Stimulated activated naive CD8-positive, alpha-beta T cell treated with anti-CD3 and anti-CD28 coated beads, Interleukin-15, Interleukin-2, amounts not matched to agents 100 U/mL and 50 U/mL, for 24 hours (primary cell): ENCODE measurements around the gene CLDN3.
A peak's percentile ranks its signal among the peaks of the same experiment; 100 is the strongest.

Experiments
- ATAC-seq: fragments of 150-1000 bp; cut with Tn5 transposase; one replicate; pipeline ENCODE4 v1.10.0; 2021
- DNase-seq: peaks from one replicate; pipeline ENCODE4 v3.0.0; 2021

CLDN3 gene

GRCh38 chr7:73770860-73771670 lies 995 bp upstream of the CLDN3 start:
- DNase-seq (no peak), ATAC-seq (no peak)

- DNase-seq, result no peak
- no peak for ATAC-seq
Observed at GRCh38 chr7:73769481-73770001, 529 bp downstream of the CLDN3 start.

- no peak for DNase-seq
- no peak for ATAC-seq
Observed at GRCh38 chr7:73768641-73769480, 1.2 kb downstream of the CLDN3 start.

DNA sequence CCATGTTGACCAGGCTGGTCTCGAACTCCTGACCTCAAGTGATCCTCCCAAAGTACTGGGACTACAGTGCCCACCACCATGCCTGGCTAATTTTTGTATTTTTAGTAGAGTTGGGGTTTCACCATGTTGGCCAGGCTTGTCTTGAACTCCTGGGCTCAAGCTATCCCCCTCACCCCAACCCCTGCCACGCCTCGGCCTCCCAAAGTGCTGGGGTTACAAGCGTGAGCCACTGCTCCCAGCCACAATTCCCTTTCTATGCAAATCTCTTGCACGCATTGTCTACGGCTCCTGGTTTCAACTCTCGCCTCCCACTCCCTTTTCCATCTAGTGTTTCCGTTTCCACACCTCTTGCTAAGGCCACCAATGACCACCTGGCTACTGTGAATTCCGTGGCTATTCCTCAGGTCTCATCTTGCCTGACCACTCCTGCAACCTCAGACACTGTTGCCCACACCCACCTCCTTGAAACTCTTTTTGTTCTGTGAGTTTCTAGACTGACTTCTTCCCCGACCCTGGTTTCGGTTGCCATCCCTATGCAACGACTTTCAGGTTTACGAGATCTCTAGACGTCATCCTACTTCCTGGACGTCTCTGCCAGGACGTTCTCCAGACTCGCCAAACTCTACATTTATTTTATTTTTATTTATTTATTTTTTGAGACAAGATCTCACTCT lies 3.4 kb downstream of the CLDN3 start:
- ATAC-seq, result peak; percentile 12
- DNase-seq, result no peak

- ATAC-seq (no peak), DNase-seq (no peak)
Observed at GRCh38 chr7:73762659-73762999, 7.4 kb downstream of the CLDN3 start.

- DNase-seq, result no peak
- ATAC-seq, result no peak
Observed at GRCh38 chr7:73761854-73762658, 8.0 kb downstream of the CLDN3 start.

- no peak for ATAC-seq
- DNase-seq, result no peak
Observed at GRCh38 chr7:73758581-73759138, 11.4 kb downstream of the CLDN3 start.

DNA sequence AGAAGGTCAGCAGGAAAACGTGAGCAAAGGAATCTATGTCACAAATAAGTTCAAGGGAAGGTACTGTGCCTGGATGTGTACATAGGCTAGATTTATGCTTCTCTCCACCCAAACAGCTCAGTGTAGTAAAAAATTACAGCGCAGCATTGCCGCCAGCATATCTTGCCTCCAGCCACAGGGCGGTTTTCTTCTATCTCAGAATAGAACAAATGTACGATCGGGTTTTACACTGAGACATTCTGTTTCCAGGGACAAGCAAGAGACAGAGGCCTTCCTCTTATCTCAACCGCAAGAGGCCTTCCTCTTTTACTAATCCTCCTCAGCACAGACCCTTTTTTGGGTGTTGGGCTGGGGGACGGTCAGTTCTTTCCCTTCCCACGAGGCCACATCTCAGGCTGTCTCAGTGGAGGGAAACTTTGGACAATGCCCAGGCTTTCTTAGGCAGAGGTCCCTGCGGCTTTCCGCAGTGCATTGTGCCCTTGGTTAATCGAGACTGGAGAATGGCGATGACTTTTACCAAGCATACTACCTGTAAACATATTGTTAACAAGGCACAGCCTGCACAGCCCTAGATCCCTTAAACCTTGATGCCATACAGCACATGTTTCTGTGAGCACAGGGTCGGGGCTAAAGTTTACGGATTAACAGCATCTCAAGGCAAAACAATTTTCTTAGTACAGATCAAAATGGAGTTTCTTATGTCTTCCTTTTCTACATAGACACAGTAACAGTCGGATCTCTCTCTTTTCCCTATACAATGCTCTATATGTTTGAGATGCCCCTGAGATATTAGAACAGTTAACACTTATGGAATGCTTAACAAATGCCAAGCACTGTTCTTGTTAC lies 19.9 kb downstream of the CLDN3 start:
- ATAC-seq, result no peak
- no peak for DNase-seq

DNA sequence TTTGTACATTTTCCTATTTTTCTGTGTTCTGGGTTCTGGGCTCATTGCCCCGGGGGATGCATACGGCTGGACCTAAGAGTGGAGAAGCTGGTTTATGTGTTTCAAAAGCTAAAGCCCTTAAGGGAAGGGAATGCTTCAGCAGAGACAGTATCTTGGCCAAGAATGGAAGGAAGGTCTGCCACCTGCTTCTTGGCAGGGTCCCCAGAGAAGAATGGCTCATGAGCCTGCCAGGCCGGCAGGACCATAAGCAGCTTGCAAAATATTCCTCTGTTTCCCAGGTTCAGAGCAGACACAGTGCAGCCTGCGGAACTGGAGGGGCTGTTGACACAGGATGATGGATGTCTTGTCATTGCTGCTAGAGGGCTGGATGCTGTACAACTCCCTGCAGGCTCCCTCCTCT lies 23.7 kb downstream of the CLDN3 start:
- DNase-seq, result no peak
- ATAC-seq, result no peak

DNA sequence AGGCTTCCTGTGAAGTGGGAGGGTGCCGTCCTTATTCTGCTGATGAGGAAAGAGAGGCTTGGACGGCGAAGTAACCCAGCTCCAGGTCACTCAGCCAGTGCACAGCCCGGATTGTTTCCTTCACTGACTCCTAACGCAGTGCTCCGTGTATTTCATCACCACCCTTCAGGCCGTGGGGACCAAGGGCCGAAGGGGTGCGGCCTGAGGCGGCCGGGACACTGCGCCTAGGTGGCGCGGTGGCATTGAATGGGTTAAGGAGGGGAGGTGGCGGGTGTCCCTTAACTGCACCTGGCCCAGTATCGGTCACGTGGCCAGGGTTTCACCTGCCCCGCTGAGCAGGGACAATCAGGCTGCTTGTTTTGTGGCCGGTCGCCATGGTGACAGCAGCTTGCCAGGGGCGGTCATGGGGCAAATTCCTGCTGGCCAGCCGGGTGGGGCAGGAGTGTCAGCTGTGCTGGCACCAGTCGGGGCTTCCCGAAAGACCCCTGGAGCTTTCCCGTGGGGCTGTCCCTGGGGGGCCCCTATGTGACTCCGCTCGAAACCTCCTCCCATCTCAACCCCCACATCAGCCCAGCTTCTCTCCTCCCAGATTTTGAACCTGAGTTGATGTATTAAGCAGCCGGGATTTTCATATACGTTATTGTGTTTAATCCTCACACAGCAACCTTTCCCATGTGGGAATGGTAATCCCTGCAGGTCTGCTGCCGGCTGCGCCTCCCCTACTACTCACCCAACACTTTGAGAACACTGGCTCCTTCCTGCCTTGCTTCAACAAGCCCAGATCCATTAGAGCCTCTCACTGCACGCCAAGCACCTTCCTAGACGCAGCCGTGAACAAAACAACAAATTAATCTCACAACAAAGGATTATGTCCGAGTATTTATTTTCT lies 27.1 kb downstream of the CLDN3 start:
- DNase-seq (no peak), ATAC-seq (no peak)

DNA sequence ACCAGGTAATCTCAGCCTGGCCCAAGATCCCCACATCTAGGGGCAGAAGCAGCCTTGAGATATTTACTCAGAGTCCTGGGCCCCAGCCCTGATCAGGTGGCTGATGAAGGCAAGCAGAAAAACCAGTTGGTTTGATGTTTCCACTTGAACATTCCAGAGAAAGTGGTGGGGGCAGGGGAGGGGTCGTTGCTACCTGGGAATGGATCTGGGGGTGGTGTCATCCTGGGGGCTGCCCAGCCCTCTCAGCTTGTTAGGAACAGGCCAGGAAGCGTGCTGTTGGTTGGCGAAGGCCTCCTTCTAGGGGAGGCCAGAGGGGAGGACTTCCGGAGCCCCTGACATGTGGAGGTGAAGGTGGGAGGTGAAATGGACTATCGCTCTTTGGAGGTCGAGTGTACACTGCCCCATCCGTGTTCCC lies 27.7 kb downstream of the CLDN3 start:
- ATAC-seq (no peak), DNase-seq (no peak)

DNA sequence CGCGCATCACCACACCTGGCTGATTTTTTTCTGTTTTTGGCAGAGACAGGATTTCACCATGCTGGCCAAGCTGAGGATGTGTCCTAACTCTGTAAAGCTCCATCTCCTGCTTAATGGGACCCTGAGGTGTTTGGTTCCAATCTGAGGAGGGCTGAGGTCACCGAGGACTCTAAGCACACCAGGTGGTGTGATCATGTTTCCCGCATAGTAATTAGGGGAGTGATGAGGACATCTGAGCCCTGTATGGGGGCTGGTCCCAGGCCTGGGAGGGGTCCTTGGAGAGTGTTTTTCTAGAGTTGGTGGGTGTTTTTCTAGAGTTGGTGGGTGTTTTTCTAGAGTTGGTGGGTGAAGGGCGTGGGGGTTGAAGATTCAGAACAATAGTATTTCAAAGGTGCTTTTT lies 28.5 kb downstream of the CLDN3 start:
- no peak for ATAC-seq
- no peak for DNase-seq

DNA sequence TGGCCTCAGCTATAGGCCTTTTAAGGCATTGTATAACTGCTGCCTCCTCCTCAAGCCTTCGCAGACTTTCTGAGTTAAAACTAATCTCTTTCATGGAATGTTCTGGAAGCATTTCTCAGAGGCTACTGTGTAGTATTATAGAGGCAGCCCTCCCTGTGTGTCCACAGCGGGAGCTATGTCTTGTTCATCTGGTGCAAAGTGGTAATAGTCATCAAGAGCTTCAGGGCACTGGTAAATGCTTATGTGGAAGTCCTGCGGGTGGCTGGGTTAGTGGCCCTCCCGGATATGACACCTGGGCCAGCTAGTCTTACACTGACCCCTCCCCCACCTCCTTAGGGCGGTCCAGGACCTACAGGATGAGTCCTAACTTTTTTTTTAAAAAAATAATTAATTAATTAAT lies 29.3 kb downstream of the CLDN3 start:
- no peak for ATAC-seq
- no peak for DNase-seq

DNA sequence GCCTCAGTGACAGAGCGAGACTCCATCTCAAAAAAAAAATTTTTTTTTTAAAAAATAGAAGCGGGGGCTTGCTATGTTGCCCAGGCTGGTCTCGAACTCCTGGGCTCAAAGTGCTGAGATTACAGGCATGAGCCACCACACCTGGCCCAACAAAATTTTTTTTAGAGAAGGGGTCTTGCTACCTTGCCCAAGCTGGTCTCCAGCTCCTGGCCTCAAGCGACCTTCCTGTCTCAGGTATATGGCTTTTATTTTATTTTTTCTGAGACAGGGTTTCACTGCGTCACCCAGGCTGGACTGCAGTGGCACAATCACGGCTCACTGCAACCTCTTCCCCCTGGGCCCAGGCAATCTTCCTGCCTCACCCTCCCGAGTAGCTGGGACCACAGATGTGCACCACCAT lies 29.9 kb downstream of the CLDN3 start:
- DNase-seq, result no peak
- no peak for ATAC-seq

DNA sequence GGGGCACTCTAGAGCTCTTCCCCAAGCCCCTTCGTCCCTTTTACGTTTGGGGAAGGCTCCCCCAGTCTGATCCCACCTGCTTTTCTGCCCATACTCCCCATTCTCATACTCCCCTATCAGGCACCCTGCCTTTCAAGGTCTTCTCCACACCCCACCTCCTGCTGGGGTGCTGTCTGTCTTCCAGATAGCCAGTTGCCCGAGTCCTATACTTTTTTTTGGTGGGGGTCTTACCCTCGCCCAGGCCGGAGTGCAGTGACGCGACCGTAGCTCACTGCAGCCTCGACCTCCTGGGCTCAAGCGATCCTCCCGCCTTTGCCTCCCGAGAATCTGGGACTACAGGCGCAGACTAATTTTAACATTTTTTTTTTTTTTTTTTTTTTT lies 30.7 kb downstream of the CLDN3 start:
- ATAC-seq (no peak), DNase-seq (no peak)

- DNase-seq, result peak; percentile 99
- peak; percentile 92 for ATAC-seq
Observed at GRCh38 chr7:73738612-73739386, 31.3 kb downstream of the CLDN3 start, which contains the start of gene ABHD11. TSS of gene ABHD11 (minus strand) at chr7:73738802. CDS start at chr7:73738770, 32 bp downstream.

- DNase-seq (peak; percentile 78), ATAC-seq (peak; percentile 7)
Observed at GRCh38 chr7:73738220-73738611, 31.9 kb downstream of the CLDN3 start.

DNA sequence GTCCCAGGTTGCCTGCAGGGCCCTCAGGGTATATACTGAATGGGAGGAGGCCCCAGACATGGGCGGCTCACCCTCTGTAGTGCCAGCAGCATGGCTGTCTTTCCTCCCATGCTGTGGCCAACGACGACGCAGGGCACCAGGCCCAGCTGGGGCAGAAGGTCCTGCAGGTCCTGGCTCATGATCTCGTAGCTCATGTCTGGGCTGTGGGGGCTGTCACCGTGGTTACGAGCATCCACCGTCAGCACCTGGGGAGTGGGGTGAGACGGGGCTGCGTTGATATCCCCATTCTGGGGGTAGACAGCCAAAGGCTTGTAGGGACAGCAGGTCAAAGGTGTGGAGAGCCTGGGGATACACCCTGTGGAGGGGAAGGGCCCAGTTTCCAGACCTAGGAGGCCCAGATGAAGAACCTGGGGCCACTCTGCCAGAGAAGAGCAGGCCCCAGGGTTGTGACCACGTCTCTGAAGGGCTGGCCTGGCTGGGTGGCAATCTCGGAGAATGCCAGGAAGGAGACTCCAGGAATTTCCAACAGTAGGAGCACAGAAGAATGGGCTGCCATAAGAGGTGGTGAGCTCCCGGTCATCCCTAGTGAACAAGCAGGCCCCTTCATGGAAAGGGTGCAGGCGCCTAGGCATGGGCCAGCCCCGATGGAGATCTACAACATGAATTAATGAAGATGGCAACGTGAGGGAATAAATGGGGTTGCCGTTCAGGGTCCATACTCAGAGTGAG lies 32.4 kb downstream of the CLDN3 start:
- ATAC-seq (no peak), DNase-seq (no peak)
